HG03159 (cell line): ENCODE results near the gene TMUB1.
A peak's percentile ranks its signal among the peaks of the same experiment; 100 is the strongest.

ENCODE experiments used
- ATAC-seq: cut with Tn5 transposase; IDR thresholded peaks from one replicate; pipeline ENCODE4 v1.9.1; 2021; ENCODE audit warnings: mild to moderate bottlenecking, moderate library complexity; ENCODE audit not compliant: unreplicated experiment

Gene TMUB1

GRCh38 chr7:151071032-151071866, 12.0 kb downstream of the TMUB1 start:
- ATAC-seq = no peak

DNA sequence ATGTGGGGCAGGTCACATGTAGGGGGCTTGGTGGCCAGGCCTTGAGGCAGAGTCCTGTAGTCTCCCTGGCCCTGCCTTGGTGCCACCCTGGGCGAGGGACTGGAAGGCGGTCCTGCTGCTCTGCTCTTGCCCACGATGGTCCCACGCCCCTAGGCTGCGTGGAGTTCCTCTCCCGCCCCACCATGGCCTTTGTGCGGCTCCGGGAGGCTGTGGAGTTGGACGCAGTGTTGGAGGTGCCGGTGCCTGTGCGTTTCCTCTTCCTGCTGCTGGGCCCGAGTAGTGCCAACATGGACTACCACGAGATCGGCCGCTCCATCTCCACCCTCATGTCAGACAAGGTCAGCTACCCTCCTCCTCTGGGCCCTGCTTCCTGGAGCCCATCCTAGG, 12.7 kb downstream of the TMUB1 start:
- ATAC-seq = no peak

- ATAC-seq = no peak
Observed at GRCh38 chr7:151069841-151070573, 13.3 kb downstream of the TMUB1 start.

GRCh38 chr7:151068069-151068773, 15.1 kb downstream of the TMUB1 start:
- ATAC-seq = no peak

DNA sequence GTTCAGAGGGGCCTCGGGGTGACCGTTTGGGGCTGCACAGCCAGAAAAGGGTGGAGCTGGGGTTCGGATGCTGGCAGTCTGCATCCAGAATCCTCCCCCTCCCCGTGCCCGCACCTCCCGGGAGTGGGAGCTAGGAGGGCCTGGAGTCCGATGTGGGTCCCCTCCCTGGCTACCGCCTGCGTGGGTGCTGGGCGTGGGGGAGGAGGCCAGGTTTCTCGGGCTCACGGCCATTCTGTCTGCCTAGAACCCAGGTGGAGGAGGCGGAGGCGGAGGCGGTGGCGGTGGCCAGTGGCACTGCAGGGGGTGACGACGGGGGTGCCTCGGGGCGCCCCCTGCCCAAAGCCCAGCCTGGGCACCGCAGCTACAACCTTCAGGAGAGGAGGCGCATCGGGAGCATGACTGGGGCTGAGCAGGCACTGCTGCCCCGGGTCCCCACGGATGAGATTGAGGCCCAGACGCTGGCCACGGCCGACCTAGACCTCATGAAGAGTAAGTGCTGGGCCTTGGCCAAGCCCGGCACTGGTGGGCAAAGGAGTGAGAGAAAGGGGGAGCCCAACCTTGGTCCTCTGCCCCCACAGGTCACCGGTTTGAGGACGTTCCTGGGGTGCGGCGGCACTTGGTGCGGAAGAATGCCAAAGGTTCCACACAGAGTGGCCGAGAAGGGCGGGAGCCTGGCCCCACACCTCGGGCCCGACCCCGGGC, 16.9 kb downstream of the TMUB1 start:
- ATAC-seq = no peak

GRCh38 chr7:151065516-151065915, 17.8 kb downstream of the TMUB1 start:
- no peak for ATAC-seq

- no peak for ATAC-seq
Observed at GRCh38 chr7:151064993-151065392, 18.3 kb downstream of the TMUB1 start.

DNA sequence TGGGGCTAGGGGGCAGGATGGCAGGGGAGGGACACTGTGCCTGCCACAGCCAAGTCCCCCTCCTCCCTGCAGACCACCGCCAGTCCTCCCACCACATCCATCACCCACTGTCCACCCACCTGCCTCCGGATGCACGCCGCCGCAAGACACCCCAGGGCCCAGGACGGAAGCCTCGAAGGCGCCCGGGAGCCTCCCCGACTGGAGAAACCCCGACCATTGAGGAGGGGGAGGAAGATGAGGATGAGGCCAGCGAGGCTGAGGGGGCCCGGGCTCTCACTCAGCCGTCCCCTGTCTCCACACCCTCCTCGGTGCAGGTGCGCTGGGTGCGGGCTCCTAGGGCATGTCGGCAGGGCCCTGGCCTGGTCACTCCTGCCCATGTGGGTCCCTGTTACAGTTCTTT, 18.8 kb downstream of the TMUB1 start:
- no peak for ATAC-seq

- no peak for ATAC-seq
Observed at GRCh38 chr7:151063212-151063561, 20.1 kb downstream of the TMUB1 start.

GRCh38 chr7:151062399-151063211, 20.7 kb downstream of the TMUB1 start:
- ATAC-seq = no peak

DNA sequence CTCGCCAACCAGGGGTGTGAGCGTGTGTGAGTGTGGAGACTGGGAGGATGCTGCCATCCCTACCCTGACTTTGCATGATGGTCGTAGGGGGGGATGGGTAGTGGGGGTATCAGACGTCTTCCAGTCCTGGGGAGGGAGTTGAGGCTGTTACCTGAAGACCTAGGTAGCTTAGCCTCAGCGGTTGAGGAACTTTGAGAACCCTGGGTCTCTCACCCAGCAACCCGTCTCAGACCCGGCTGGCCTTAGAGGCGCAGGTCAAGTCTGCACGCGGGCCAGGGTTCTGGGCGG, 21.2 kb downstream of the TMUB1 start:
- no peak for ATAC-seq

- ATAC-seq = no peak
Observed at GRCh38 chr7:151061213-151062110, 21.8 kb downstream of the TMUB1 start.

DNA sequence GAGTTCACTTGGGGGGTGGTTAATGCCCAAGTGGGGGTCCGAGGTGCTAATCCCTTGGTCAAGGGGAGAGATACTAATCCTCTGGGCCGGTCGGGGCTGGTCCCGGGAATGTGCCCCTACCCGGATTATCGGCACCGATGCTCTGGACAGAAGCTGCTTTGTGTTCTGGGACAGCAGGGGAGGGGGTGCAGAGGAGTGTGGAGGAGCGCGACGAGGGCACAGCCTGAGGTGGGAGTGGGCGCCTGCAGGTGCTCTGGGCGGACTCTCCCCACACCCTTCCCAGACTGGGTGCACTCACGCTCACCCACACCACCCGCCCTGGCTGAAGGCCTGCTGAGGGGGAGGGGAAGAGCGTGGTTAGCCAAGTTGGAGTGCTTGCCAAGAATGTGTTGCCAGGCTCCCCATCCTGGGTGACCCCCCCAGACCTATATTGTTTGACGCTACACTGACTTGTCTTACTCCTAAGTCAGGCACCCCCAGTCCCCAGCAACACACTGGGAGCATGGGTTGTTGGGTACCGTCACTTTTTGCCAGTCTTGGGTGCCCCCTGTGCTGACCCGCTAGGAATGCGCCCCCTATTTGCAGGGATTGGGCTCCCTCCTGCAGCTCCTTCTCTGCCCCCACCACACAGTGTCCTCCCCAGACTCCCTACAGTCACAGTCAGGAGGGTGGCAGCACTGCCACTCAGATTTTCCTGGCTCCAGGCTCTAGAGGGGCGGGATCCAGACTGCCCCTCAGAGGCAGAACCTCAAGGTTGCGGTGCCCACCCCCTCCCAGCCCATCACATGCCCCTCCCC, 22.7 kb downstream of the TMUB1 start:
- ATAC-seq = no peak

DNA sequence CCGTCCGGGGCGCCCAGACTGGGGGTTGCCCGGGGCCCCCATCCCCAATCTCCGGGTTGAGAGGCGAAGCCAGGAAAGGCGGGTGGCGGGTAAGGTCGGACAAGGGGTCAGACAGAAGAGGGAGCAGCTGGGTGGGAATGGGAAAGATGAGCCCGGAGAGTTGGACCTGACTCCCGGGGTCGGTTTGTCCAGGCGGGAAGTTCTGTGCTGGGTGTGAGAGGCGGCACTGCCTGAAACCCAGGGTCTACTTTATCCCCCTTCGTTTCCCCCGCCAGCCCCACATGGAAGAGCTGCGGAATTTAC, 23.2 kb downstream of the TMUB1 start:
- no peak for ATAC-seq

DNA sequence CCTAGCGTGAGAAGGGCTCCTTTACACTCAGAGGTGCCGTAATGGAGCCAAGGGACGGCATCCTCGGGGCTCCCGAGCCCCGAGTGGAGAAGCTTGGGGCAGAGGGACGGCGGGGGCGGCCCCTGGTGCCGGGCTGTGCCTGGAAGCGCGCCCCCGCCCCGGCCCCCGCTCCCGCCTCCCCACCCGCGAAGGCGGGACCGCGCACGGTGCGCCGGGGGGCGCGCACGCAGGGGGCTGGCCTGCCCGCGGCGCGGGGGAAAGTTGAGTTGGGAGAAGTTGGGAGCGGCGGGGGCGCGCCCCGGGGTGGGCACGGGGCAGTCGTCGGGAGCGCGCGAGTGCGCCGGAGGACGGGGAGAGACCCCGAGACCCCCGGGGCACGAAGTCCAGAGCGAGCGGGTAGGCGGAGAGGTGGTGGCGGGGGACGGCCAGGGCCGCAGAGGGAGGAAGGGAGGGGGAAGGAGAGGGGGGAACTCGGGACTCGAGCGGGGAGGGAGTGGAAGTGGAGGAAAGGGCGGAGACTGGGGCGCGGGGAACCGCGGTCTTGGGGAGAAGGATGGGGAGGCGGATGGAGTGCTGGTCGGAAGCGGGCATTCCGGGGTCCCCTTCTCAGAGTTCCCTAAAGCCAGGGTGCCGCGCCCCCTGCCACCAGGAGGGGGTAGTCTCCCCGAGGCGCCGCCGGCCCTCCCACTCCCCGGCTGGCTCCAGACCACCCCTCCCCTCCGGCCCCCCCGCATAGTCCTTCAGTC, 23.8 kb downstream of the TMUB1 start, which contains the start of gene SLC4A2:
Gene SLC4A2, plus strand, starts transcription at position 223 of the 746 bp plus-strand sequence. CDS start 2,399 bp downstream, outside the sequence.
- ATAC-seq = peak; percentile 29

- ATAC-seq = no peak
Observed at GRCh38 chr7:151058781-151059366, 24.4 kb downstream of the TMUB1 start.

GRCh38 chr7:151057989-151058780, 25.1 kb downstream of the TMUB1 start:
- ATAC-seq = peak; percentile 90
